HG03103 (cell line): ENCODE measurements around the gene ADGRG1.

Source experiments
- ATAC-seq: cut with Tn5 transposase; IDR thresholded peaks from one replicate; pipeline ENCODE4 v1.9.1; 2021; ENCODE audit warnings: low read depth; ENCODE audit not compliant: unreplicated experiment

The ADGRG1 gene

DNA sequence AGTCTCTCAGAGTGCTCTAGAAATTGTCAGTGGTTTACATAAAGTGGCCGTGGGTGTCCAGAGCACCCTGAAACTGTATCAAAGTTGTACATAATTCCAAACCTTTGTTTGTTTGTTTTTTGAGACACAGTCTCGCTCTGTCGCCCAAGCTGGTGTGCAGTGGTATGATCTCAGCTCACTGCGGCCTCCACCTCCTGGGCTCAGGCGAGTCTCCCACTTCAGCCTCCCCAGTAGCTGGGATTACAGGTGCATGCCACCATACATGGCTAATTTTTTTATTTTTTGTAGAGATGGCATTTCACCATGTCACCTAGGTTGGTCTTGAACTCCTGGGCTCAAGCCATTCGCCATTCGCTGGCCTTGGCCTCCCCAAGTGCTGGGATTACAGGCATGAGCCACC lies 24.3 kb upstream of the ADGRG1 start:
- ATAC-seq: no peak

DNA sequence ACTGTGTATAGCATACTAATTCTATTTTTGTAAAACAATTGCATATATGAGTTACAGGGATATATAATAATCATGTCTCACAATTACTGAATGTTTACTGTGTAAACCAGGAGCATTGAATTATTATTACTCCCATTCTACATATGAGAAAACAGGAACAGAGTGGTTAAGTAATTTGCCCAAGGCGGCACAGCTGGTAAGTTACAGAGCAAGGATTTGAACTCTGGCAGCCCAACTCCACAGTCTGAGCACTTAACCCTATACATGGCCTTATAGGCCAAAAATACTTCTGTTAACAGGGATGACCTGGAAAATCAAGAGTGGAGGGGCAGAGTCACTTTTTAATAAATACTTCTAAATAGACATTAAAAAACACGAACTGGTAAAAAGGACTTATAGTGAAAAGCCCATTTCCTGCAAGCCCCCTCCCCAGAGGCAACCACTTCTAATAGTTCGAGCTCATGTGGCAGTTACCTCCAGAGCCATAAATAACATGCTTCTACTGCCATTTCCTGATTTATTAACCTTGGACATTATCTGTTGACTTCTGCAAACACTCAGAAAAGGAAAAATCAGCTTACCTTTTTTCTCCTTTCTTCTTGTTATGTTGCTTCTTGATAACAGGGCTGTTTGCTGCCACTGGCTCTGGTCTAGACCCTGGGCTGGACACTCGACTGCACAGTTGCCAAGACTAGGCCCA lies 22.1 kb upstream of the ADGRG1 start:
- no peak for ATAC-seq

DNA sequence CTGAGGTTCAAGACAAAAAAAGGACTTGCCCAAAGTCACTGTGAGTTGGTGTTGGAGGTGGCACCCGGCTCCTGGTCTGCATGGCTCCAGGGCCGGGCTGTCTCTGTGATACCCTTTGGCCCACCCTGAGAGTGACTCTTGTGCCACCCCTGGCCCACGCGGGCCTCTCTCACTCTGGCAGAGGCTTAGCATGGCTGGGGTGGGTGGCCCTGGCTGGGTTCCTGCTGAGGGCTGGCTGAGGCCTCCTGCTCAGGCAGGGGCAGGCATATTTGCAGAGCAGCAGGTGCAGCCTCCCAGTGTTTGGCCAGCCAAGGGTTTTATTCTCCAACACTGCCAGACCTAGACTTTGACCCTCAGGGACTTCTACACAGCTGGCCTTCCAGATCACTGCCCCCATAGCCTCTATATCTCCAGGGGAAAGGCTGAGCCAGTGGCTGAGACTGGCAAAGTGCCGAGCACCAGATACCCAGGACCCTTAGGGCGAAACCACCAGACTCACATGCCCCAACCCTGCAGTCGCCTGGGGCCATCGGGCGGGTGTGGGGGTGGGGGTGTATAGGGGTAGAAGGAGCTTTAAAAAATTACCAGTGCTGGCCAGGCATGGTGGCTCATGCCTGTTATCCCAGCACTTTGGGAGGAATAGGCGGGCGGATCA lies 21.5 kb upstream of the ADGRG1 start:
- no peak for ATAC-seq

DNA sequence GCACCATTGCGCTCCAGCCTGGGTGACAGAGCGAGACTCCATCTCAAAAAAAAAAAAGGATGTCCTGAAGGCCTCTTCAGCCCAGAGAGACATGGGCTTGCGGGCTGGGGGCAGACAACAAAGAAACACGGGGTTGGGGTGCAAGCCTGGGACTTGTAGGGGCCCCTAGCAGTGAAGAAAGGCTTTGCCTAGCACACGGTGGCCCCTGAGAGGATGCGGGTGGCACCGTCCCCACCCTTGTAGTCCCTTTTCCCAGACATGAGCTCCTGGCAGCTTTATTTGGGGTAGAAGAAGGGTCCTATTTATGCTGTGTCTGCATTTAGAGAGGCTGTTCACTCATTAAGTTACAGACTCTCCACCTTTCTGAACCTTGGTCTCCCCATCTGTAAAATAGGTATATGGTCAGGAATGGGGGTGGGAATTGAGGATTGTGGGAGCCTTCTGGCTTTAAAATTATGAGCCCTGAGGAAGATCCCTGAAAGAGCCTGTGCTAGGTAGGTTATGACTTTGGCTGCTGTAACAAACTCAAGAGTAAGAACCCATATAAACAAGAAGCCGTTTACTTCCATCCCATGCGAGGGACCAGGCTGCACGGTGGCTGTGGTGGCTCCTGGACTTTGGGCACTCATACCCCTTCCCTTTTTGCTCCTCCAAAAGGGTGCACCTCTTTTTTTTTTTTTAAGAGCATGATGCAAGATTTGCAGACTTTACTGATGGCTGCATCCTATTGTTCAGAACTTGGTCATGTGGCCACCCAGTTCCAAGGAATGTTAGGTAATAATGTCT lies 20.6 kb upstream of the ADGRG1 start:
- no peak for ATAC-seq

DNA sequence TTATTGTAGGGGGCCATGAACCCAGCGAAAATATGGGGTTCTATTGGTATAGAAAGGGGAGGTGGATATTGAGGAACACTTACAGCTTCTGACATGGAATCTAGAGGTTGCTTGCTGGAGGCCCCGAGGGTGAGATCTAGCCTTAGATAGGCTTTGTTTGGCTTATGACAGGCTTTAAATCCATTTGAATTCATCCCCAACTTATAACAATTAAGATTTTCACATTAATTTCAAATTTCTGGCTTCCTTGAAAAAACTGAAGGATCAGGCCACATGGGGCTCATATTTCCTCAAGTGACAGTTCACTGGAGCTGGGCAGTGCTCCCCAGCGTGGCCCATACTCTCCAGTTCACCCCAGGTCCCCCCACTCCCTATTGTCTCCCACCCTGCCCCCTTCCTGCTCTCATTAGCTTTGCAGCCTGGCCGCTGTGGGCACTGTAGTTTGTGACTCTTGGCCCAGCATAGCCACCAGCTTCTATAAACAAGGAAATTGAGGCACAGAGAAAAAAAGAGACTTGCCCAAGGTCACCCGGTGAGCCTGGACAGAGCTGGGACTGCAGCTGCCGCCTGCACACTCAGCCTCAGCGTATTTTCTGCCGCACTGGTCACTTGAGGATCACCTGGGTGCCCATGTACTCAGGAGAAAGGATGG lies 19.8 kb upstream of the ADGRG1 start:
- ATAC-seq: no peak

DNA sequence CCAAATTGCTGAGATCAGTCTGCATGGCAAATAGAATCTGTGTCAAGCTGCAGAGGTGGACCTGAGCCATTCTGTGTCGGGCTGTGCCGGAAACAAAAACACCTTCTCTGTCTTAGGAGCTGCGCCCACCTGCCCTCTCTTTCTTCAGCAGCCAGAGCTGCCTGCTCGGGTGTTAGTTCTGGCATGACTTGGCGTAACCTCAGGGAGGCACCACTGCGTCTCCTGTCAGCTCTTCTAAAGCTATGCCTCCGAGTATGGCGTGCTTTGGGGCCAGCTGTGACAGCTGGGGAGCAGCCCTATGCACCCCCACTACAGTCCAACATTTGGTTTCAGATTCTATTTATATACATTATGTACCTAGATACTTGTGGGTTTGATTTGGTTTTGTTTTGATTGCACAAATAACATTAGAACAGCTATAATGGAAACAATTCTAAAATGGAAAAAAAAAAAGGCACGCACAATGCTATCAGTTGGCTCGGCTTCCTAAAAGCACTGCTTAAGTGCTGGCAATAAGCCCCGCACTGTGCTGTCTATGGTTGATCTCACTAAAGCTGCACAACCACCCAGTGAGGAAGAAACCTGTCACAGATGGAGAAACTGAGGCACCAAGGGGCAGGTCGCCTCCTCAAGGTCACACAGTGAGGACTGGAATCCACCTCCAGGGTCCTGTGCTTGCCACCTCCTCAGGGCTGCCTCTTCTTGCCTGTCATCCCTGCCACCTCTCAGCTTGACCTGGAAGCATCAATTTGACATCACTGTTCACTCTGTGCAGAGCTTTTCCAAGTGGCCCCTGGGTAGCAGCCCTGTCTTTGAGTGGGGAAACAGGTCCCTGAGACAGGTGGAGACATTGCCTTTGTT lies 18.7 kb upstream of the ADGRG1 start:
- ATAC-seq: peak; percentile 80

DNA sequence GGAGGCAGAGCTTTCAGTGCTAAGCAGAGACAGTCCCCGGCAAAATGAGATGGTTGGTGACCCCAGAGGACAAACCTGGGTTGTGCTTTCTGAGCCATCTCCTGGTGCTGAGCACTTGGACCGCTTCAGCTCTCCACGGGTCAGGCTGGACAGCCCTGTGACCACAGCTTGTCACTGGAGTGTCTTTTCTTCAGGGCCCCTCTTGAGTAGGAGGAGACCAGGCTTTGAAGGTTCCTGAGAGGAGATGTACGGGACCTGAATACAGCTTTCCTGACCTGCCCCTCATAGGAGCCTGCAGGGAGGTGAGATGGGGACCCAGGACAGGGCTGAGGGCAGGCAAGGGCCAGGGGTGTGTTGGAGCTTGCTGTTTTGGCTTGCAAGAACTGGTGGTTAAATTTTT lies 17.8 kb upstream of the ADGRG1 start:
- ATAC-seq: no peak

DNA sequence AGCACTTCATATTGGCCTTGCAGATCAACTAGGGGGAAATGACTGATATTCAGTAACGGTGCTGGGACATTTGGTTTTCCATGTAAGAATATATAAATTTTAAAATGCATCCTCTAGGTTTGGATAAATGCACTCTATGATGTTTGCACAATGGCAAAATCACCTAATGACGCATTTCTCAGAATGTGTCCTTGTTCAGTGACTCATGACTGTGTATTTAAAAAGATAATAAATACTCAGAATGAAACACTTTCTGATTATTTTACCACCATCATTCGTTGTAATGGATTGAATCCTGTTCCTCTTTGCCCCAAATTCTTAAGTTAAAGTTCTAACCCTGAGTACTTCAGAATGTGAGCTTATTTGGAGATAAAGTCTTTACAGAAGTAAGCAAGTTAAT lies 17.2 kb upstream of the ADGRG1 start:
- no peak for ATAC-seq

DNA sequence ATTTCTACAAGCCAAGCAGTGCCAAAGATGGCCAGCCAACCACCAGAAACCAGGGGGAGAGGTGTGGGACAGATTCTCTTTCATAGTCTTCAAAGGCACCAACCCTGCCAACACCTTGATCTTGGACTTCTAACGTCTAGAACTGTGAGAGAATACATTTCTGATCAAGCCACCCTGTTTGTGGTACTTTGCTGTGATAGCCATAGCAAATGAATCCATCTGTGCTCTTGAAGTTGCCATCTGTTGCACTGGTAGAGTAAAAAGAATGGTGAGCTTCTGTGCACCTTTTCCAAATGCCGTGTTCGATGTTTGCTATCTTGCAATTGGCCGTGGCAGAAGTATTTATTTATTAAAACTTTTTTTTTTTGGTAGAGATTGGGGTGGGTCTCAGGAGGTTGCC lies 16.7 kb upstream of the ADGRG1 start:
- no peak for ATAC-seq

DNA sequence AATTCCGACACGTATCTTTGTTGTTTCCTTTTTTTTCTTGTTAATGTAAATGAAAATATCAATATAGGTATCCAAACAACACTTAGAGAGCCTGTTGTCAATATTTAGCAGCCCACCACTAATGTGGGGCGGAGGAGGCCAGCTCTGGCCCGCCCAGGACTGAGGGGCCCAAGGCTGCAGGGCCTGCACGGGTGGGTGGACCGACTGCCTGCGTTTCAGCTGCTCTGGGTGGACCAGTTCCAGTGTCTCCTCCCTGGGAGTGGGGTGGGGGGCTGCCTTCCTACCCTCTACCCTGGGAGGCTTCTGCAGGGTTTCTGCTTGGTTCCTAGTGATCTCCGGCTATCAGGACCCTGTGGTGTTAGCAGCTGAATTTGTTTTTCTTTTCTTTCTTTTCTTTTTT lies 15.9 kb upstream of the ADGRG1 start:
- no peak for ATAC-seq

DNA sequence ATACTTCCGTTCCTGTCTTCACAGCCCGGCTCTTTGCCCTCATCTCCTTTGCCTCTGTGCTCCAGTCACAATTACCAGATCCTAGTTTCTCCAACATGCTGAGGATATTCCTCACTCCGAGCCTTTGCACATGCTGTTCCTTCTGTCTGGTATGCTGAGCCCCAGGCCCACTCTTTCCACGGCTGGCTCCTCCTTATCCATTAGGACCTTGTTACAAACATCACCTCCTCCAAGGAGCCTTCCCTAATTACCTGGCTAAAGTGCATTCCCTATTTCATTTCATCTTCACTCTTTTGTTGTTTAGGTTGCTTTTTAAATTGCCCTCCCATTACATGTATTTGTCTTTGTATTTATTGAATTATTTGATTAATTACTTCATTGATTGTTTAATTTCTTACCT lies 14.9 kb upstream of the ADGRG1 start:
- no peak for ATAC-seq

DNA sequence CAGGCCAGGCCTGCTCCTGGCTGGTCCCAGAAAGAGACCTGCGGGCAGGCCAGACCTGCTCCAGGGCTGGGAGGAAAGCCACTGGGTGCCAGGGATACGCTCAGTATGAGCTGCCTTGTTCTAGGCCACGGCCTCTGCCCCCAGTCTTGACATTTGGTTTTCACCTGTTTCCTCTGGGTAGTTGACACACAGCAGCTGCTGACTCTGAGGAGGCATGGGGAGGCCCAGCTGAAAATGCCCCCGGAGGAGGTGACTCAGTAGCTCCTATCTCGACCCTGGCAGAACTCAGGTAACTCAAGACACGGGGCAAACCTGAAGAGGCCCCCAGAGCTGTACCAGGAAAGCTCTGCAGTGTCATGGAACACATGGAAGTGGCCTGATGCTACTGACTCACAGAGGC lies 13.9 kb upstream of the ADGRG1 start:
- no peak for ATAC-seq

DNA sequence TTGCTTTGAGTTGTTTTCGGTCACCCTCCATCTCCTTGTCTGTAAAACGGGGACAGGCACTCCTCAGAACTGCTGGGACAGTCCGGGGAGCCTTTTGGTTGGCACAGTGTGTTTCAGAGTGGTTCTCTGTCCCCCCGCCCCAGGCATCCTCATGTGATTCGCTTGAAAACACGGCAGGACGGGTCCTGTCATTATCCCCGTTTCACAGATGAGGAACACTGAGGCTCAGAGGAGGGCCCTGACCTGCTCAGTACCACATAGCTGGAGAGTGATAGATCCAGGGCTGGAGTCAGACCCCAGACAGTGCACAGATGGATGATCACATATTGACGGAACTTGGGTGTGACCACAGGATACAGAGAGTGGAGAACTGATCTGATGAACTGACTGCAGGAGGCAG lies 13.5 kb upstream of the ADGRG1 start:
- no peak for ATAC-seq

DNA sequence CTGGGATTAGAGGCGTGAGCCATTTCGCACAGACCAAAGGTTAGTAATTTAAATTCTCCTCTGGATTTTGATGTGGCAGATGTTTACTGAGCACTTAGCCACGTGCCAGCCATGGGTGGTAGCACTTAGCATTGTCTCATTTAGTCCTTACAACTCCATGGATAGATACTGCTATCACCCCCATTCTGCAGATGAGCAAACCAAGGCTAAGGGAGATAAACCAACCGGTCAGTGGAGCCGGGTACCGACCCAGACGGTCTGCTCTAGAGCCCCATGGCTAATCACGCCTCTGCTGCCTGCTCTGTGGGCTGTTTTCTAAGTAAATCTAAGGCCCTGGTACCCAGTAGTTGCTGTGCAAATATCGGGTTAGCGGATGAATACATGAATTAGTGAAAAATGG lies 12.6 kb upstream of the ADGRG1 start:
- ATAC-seq: no peak

DNA sequence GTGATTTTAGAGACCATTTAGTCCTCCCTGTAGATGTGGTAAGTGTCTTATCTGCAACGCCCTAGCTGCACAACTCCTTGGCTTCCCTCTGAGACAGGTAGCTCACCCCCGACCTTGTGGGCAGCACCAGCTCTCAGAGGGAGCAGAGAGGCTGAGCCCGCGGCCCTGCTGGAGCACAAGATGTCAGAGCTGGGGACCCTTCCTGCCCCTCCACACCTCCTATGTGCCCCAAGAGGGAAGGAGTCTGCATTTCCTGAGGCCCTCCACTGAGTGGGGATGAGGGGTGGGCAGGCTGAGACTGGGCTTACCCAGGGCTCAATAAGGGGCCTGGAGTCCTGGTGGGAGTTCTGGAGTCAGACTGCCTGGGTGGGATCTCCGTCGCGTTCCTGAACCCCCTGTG lies 12.2 kb upstream of the ADGRG1 start:
- ATAC-seq: no peak

DNA sequence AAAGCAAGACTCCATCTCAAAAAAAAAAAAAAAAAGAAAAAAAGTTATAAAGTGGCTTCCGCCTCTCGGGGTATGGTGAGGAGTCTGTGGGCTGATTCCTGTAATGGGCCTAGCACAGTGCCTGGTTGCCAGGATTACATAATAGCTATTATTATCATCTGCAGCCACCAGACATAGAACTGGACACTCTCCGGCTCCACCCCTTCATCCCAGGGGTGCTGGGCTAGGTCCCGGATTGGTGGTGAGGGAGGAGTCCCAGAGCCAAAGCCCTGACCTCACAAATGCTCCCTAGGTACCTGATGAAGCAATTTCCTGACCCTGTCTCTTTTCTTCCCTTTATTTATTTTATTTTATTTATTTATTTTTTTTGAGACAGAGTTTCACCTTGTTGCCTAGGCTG lies 11.6 kb upstream of the ADGRG1 start:
- no peak for ATAC-seq

DNA sequence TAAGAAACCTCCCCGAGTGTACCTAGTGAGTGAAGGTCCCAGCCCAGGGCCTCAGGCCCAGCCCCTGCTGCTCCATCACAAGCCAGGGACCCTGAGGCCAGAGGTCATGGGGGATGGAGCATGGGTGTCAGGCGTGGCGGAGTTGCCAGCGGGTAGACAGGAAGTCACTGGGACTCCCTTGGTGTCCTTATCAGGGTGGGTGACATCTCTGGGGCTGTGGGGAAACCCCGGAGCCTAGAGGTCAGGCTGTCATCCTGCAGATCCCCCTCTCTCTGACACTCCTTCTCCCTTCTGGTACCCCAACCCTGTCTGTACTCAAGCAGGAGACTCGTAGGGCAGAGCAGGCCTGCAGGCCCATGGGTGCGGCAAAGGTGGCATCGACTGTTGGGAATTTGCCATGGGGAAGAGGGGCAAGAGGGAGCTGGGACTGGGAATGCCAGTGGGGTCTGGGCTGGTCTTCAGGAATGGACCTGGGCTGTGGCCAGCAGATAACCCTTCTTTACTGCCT lies 10.8 kb upstream of the ADGRG1 start:
- ATAC-seq: no peak

DNA sequence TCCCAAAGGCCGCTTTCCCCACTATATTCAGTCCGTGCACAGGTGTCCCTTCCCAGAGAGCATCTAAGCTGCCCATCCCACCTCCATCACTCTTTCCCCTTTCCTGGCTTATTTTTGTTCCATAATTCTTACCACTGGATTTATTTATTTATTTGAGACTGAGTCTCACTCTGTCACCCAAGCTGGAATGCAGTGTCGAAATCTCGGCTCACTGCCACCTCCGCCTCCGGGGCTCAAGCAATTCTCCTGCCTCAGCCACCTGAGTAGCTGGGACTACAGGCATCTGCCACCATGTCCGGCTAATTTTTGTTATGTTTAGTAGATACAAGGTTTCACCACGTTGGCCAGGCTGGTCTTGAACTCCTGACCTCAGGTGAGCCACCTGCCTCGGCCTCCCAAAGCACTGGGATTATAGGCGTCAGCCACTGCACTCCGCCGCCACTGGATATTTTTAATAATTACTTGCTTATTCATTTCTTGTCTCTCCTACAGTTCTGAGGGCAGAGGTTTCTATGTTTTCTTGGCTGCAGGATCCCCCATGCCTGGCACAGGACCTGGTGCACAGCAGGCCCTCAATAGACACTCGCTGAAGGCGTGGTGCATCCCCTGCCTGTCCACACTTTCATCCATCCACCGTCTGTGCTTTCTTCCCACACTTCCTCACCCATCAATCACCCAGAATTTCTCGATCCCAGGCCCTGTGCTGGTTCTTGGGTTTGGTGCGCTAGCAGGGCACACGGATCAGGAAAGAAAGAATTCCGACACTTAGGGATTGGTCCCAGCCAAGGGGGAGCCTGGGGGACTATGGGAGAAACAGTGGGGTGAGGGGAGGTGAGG lies 9.9 kb upstream of the ADGRG1 start:
- no peak for ATAC-seq

DNA sequence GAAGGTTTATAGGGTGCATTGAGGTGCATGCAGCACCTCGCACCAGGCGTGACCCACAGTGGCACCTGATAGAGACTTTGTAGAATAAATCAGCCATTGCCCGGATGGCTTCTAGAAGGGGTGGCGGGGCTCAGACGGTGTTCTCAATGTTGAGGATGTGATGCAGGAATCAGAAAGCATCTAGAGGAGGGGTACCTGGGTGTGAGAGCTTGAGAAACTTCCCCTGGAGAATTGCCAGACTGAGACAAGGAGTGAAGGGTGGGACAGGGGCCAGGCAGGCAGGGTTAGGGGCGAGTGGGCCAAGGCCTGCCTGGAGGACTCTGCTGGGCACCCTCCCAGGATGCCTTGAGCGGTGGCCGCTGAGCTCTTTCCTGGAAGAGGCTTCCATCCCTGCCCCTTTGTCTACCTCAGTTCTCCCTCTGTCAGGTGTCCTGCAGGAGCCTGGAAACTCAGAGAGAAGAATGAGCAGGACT lies 9.3 kb upstream of the ADGRG1 start:
- no peak for ATAC-seq
